ENCODE measurements around the gene SAMD4B.

GRCh38 chr19:39306075-39306474, 36.1 kb upstream of the SAMD4B start:
- TF ChIP-seq EZH2 (IDR thresholded peaks at IDR 0.05; ENCODE audit: low read length, missing control alignments) (no peak), CTCF (conservative IDR thresholded peaks at IDR 0.05 in 1 of 2, IDR thresholded peaks at IDR 0.05 in 1 of 2; ENCODE audit: low read depth in 1 of 2, low read length in 2 of 2) (no peak)

Measured in fibroblast of lung (primary cell).